Astrocyte (in vitro differentiated cells and primary cell): Measurements from ENCODE around the gene CERS1. TPM values are rescaled to one million over a fixed set of nuclear protein-coding genes. Genes with fewer than 3 reads are reported as not detected.
"Not testable (repeated sequence)": the region's sequence is repeated elsewhere in the genome, so short reads cannot be mapped to it uniquely, and the experiment has no call there.

Experiments
- DNase-seq: peaks from one replicate; pipeline ENCODE4 v3.0.0-alpha.2; 2010; ENCODE audit warnings: low read depth
- FAIRE-seq: peaks from 2 replicates; lab custom pipeline; 2011; peaks lifted over from hg19 to GRCh38; lab: Jason Lieb, UNC
- H2AFZ ChIP-seq: 2 replicates; pipeline ENCODE4 v1.6.0; 2012; ENCODE audit warnings: low read depth, low read length, inconsistent platforms
- H3K27ac ChIP-seq: 2 replicates; pipeline ENCODE4 v1.5.1; 2011; ENCODE audit warnings: low read depth, low read length, inconsistent platforms
- H3K27me3 ChIP-seq: 2 replicates; pipeline ENCODE4 v1.6.0; 2011; ENCODE audit warnings: low read length, inconsistent platforms; ENCODE audit not compliant: insufficient read depth
- H3K36me3 ChIP-seq: 2 replicates; pipeline ENCODE4 v1.5.1; 2011; ENCODE audit warnings: low read length, inconsistent platforms; ENCODE audit not compliant: insufficient read depth
- H3K4me1 ChIP-seq: 2 replicates; pipeline ENCODE4 v1.5.1; 2011; ENCODE audit warnings: low read length, inconsistent platforms; ENCODE audit not compliant: insufficient read depth
- H3K4me2 ChIP-seq: 2 replicates; pipeline ENCODE4 v1.6.0; 2012; ENCODE audit warnings: low read length, inconsistent platforms
- H3K4me3 ChIP-seq: 2 replicates; pipeline ENCODE4 v1.5.1; 2011; ENCODE audit warnings: low read depth, mild to moderate bottlenecking, low read length, inconsistent platforms; ENCODE audit not compliant: insufficient read depth
- H3K79me2 ChIP-seq: 2 replicates; pipeline ENCODE4 v1.6.0; 2012; ENCODE audit warnings: mild to moderate bottlenecking, low read length, inconsistent platforms; ENCODE audit not compliant: insufficient read depth
- H3K9ac ChIP-seq: 2 replicates; pipeline ENCODE4 v1.6.0; 2012; ENCODE audit warnings: mild to moderate bottlenecking, low read length, inconsistent platforms
- H3K9me3 ChIP-seq: 2 replicates; pipeline ENCODE4 v1.5.1; 2012; ENCODE audit warnings: low read depth, mild to moderate bottlenecking, low read length, inconsistent platforms; ENCODE audit not compliant: insufficient read depth
- H4K20me1 ChIP-seq: 2 replicates; pipeline ENCODE4 v1.6.0; 2012; ENCODE audit warnings: low read length, inconsistent platforms; ENCODE audit not compliant: insufficient read depth
- H3K27ac Mint-ChIP-seq: one replicate; pipeline ENCODE4 v1.8.0; 2021; ENCODE audit warnings: mild to moderate bottlenecking, mixed read lengths; ENCODE audit not compliant: unreplicated experiment
- H3K27me3 Mint-ChIP-seq: one replicate; pipeline ENCODE4 v1.8.0; 2021; ENCODE audit warnings: low read depth, mixed read lengths; ENCODE audit not compliant: unreplicated experiment
- H3K36me3 Mint-ChIP-seq: one replicate; pipeline ENCODE4 v1.8.0; 2021; ENCODE audit warnings: low read depth, mixed read lengths; ENCODE audit not compliant: unreplicated experiment
- H3K4me1 Mint-ChIP-seq: one replicate; pipeline ENCODE4 v1.8.0; 2021; ENCODE audit warnings: low read depth, mixed read lengths; ENCODE audit not compliant: unreplicated experiment
- H3K4me3 Mint-ChIP-seq: one replicate; pipeline ENCODE4 v1.8.0; 2021; ENCODE audit warnings: mild to moderate bottlenecking, moderate library complexity, mixed read lengths; ENCODE audit not compliant: unreplicated experiment
- H3K9me3 Mint-ChIP-seq: one replicate; pipeline ENCODE4 v1.8.0; 2021; ENCODE audit warnings: mild to moderate bottlenecking, mixed read lengths; ENCODE audit not compliant: unreplicated experiment
- EZH2 ChIP-seq: IDR thresholded peaks from 2 replicates; pipeline ENCODE4 v1.6.1; 2012; ENCODE audit warnings: mild to moderate bottlenecking, low read length, inconsistent platforms; ENCODE audit not compliant: insufficient read depth
- total RNA-seq: library from RNA; stranded (reverse); gene quantifications from 2 replicates; pipeline ENCODE4 v1.2.1, GENCODE V29; 2021
- TF ChIP-seq, protein P1 (sequence below): IDR thresholded peaks from 2 replicates; pipeline ENCODE4 v1.5.1; 2011; ENCODE audit warnings: low read depth, mild to moderate bottlenecking, inconsistent platforms, low read length, moderate library complexity; ENCODE audit not compliant: insufficient read depth

Gene CERS1
- total RNA-seq, 1 donor from 2014 or later, result 6.8 TPM

DNA sequence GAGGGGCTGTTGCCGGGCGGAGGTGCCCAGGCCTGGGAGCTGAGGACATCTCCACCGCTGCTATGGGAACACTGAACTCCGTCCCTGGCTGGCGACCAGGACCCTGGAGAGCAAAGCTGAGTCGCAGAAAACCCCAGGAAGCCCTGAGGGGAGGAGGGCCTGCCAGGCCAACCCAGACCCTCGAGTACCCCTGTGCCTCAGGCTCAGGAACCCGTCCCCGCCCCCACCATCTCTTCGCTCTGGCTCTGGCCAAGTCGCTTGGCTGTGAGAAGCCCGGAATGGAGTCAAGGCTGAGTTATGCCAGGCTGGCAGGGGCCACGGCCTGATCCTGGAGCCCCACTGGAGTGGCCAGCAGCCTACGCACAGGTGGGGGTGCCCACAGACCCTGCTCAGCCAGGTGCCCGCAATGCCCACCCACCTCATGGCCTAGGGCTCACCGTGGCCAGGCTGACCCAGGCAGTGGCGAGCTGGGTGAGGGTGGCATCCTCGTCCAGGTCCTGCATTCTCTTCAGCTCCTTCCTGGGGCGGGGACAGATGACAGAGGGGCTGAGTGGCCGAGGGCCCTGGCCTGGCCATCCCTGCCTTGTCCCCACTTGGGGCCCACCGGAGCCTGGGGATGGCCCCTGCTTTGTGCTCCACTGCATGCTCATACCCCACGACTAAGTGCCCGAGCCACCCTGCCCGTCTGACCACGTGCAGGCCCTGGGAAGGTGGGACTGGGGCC lies 8.5 kb upstream of the CERS1 start:
- no peak for FAIRE-seq
- Histone ChIP-seq H3K27ac (no peak overlapping the region), H3K9ac (no peak overlapping the region), H3K27me3 (no peaks in the 10 kb centered on the region), H3K4me3 (no peak overlapping the region), H3K9me3 (no peaks in the 10 kb centered on the region), H3K79me2 (peaks cover 4% of the 10 kb centered on the region), H3K4me2 (no peak overlapping the region), H3K4me1 (no peaks in the 10 kb centered on the region), H2AFZ (no peak overlapping the region), H3K36me3 (peaks cover 5% of the 10 kb centered on the region), H4K20me1 (peaks cover 69% of the 10 kb centered on the region)
- DNase-seq, result no peak
- Mint-ChIP-seq H3K36me3 (peaks cover 7% of the 10 kb centered on the region), H3K4me1 (no peaks in the 10 kb centered on the region), H3K27me3 (no peaks in the 10 kb centered on the region), H3K4me3 (no peak overlapping the region), H3K9me3 (no peaks in the 10 kb centered on the region), H3K27ac (no peak overlapping the region)
- TF ChIP-seq, protein P1, sequence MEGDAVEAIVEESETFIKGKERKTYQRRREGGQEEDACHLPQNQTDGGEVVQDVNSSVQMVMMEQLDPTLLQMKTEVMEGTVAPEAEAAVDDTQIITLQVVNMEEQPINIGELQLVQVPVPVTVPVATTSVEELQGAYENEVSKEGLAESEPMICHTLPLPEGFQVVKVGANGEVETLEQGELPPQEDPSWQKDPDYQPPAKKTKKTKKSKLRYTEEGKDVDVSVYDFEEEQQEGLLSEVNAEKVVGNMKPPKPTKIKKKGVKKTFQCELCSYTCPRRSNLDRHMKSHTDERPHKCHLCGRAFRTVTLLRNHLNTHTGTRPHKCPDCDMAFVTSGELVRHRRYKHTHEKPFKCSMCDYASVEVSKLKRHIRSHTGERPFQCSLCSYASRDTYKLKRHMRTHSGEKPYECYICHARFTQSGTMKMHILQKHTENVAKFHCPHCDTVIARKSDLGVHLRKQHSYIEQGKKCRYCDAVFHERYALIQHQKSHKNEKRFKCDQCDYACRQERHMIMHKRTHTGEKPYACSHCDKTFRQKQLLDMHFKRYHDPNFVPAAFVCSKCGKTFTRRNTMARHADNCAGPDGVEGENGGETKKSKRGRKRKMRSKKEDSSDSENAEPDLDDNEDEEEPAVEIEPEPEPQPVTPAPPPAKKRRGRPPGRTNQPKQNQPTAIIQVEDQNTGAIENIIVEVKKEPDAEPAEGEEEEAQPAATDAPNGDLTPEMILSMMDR, result no peak
- TF ChIP-seq EZH2, result no peak

DNA sequence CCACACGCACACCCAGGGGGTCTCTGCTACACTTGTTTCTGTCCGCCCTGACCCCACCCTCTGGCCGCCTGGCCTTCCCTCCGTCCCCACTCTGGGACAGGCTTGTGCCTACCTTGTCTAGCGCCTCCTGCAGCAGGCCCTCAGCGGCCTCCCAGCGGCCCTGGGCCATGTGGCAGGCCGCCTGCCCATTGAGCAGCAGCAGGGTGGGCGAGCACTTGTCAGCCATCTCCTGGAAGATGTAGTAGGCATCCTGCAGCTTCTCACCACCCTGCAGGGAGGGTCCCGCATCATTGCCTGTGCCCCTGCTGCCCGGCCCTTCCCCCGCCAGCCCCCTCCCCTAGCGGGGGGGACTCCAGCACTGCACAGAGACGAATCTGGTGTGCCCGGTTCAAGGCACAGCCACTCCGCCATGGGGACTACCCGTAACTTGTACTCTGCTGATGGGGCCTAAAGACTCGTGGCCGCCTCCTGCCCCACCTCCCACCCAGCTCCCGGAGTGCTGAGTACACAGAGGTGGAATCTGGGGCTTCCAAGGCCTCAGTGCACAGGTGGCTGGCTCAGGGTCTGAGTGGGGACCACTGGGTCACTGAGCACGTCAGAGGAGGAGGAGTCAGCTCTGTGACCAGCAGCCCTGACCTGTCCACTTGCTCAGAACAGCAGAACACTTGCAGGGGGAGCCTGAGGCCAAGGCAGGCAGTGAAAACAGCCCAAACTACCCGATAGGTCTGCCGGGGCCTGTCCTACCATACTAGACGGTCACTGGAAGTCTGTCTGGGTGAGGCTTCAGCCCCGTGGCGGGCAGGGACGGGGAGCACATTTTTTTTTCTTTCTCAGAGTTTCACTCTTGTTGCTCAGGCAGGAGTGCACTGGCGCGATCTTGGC lies 7.4 kb upstream of the CERS1 start:
- no peak overlapping the region for H3K4me2 ChIP-seq
- H3K27ac Mint-ChIP-seq, result no peak overlapping the region
- peaks cover 7% of the 10 kb centered on the region for H3K36me3 Mint-ChIP-seq
- H2AFZ ChIP-seq, result no peak overlapping the region
- H3K36me3 ChIP-seq, result peaks cover 5% of the 10 kb centered on the region
- H3K4me3 ChIP-seq, result no peak overlapping the region
- peaks cover 71% of the 10 kb centered on the region for H4K20me1 ChIP-seq
- peaks cover 4% of the 10 kb centered on the region for H3K79me2 ChIP-seq
- TF ChIP-seq EZH2, result no peak
- TF ChIP-seq, protein P1, result no peak
- H3K27me3 ChIP-seq, result no peaks in the 10 kb centered on the region
- FAIRE-seq (no peak), DNase-seq (no peak)
- no peaks in the 10 kb centered on the region for H3K4me1 Mint-ChIP-seq
- no peaks in the 10 kb centered on the region for H3K9me3 Mint-ChIP-seq
- H3K9ac ChIP-seq, result no peak overlapping the region
- no peaks in the 10 kb centered on the region for H3K27me3 Mint-ChIP-seq
- no peaks in the 10 kb centered on the region for H3K9me3 ChIP-seq
- H3K4me3 Mint-ChIP-seq, result no peak overlapping the region
- H3K4me1 ChIP-seq, result no peaks in the 10 kb centered on the region
- H3K27ac ChIP-seq, result no peak overlapping the region

DNA sequence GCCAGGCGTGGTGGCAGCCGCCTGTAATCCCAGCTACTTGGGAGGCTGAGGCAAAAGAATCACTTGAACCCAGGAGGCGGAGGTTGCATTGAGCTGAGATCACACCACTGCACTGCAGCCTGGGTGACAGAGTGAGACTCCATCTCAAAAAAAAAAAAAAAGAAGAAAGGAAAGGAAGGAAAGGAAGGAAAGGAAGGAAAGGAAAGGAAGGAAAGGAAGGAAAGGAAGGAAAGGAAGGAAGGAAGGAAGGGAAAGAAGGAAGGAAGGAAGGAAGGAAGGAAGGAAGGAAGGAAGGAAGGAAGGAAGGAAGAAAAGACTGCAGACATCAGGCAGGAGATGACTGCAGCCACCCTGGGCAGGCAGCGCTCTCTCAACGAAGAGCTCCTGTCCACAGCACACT lies 6.6 kb upstream of the CERS1 start:
- H3K4me3 Mint-ChIP-seq, H3K27ac Mint-ChIP-seq, H3K27me3 Mint-ChIP-seq, H3K9me3 Mint-ChIP-seq, H3K79me2 ChIP-seq, H3K9ac ChIP-seq, H3K36me3 Mint-ChIP-seq, DNase-seq, H3K4me1 ChIP-seq, FAIRE-seq, H3K27me3 ChIP-seq, H2AFZ ChIP-seq, H3K4me1 Mint-ChIP-seq, H3K36me3 ChIP-seq, H3K9me3 ChIP-seq, H3K27ac ChIP-seq, H3K4me2 ChIP-seq, H3K4me3 ChIP-seq: not testable (repeated sequence)
- H4K20me1 ChIP-seq, result peaks cover 67% of the 10 kb centered on the region
